Measurements from ENCODE around the gene GCN1.

Gene GCN1

DNA sequence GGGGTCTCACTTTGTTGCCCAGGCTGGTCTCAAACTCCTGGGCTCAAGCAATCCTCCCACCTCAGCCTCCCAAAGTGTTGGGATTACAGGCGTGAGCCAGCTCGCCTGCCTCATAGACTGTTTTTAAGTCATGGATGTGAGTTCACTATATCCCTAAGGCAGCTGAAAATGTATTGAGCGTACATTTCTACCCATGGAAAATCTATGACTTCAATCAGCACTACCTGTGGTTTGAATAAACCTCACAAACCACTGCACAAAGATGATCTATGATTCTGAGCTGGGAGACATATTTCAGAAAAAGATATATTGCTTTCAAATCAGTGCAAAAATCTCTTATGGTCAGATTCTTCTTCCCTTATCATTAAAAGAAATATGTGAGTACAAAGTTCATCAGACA, 22.5 kb downstream of the GCN1 start:
- DNase-seq: no peak

DNA sequence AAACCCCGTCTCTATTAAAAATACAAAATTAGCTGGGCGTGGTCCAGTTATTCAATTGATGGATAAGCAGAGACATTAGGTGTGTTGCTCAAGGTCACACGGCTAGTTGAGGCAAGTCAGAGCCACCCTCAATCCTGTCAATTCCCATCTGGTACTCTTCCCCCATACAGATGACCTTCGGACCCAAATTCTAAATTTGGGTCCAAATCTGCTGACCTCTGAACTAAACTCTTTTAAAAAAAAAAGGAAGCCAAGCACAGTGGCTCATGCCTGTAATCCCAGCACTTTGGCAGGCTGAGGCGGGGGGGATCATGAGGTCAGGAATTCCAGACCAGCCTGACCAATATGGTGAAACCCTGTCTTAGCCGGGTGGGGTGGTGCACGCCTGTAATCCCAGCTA, 23.9 kb downstream of the GCN1 start:
- no peak for DNase-seq

DNA sequence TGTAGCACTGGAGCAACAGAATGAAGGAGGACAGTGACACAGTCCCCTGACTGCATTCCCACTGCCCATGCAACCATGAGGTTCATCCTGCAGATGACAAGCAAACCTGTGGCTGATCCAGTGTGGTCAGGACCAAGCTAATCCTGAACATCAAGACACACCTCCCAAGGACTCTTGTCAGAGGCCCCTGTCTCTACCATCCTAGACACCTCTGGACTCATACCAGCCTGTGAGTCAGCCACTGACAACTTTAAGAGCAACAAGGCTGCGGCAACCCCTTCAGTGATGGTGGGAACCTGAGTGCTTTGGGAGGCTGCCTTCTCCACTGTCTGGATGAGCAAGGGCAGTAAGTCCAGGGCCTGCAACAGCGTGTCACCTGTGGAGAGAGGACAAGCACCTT, 24.6 kb downstream of the GCN1 start:
- no peak for DNase-seq

DNA sequence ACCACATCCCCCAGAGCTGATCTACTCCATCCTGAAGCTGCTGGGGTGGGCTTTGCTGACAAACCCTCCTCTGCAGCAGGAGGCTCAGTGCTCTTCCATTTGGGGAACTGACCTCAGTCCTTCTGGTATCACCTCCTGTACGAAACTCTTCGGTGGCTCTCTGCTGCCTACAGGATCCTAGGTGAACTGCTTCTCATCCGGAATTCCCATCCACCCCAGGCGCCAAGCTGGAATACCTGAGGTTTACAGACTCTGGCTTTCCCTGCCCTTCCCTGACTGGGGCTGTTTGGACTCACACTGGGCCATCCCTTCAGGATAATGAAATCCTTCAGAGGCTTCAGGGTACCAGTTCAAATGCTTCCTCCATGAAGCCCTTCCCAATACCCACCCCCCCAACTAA, 26.2 kb downstream of the GCN1 start:
- DNase-seq: no peak

DNA sequence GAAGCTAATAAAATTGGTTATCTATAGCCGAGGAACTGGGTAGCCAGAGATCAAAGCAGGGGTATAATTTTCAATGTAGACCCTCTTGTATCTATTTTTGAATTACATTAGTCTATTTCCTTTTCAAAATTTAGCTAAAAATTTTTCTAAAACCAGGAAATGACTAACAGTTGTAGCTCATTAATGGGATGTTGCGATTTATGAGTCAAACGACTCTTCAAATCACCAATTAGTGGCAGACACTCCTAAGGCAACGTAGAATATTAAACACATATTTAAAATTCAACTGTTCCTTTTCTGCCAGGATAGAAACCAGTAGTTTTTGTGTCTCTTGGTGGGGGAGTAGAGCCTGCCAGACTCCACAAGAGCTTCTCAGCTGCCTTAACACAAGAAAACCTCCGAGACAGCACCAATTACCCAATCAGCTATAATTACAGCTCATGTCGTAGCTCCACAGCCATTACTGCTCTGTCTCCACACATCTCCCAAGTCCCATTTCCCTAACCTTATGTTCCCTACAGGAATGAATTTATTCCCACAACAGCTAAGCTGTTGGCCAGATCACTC, 26.9 kb downstream of the GCN1 start:
- no peak for DNase-seq

DNA sequence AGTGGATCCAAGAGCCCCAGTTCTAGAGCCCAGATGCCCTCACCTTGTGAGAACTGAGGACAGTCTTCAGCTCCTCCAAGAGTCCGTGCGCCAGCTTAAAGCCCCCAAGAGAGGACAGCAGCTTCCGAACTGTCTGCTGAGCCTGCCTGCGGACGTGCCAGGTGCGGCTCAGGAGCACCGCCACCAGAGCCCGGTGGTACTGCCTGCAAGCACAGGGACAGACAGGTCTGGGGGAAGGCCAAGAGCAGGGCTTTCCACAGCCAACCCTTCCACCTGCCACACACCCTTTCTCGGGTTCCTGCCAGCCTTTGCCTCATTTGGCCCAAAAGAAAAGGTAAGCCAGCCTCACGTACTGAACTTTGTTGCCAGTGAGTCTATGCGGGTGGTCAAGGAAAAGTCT, 30.2 kb downstream of the GCN1 start:
- no peak for DNase-seq

DNA sequence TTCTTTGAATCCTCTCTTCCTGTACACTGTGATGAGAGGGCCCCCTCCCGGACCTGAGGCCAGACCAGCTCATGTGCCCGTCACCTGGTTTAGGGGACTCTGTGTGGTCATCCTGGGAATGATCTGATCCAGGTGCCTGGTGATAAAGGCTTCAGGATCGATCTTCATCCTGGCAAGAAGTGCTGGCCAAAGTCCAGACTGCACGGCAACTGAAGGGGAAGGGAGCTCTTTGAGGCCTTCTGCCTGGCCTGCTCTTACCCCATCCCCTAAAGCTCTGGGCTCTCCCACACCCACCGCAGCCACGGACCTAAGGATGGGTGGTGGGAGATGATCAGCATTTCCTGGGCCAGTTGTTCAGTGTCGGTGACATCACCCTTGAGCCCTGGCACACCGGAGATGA, 31.8 kb downstream of the GCN1 start:
- DNase-seq: no peak

DNA sequence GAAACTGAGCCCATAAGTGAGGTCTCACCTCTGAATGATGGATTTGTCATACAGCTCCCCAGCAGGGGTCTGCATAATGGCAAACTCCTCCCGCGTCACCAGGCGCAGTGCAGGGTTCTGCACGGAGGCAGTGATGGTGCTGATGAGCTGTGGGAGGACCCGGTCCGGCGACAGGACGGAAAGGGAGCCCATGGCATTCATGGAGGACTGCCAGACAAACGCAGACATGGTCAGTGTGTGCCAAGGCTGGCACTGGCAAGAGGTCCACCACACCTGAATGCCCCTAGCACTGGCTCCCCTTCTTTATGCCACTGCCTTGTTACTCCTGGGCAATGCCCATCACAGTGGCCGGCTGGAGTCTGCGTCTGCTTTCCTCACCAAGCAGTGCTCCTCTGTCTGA, 32.7 kb downstream of the GCN1 start:
- no peak for DNase-seq

DNA sequence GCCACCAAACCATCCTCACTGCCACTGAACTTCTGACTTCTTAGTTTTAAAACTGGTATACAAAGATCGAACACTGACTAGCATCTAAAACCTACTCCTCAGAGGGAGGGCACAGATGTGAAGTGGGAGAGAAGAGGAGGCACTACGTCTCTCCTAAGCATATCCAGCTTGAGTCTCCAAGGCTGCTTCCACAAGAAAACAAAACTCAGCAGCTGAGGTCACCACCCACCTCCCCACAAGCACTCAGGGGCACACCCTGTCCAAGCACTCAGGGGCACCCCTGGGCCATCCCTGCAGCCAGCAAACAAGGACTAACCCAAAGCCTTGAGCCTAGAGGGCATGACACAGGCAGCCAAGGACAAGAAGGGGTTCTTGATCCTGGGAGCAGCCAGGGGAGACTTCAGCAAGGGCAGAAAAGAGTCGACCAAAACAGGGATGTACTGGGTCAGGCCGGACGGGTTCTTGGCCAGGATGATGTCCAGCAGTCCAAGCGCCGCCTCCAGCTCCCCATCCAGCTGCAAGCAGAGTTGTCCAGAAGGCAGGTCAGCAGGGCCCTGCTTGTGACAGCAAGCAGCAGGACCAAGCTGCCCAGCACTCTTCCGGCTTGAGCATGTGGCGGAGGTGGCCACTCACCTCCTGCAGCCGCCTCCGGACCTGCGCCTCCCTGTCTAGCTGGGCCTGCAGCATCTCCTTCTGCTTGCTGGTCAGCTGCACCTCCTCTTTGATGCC, 34.8 kb downstream of the GCN1 start:
- no peak for DNase-seq

DNA sequence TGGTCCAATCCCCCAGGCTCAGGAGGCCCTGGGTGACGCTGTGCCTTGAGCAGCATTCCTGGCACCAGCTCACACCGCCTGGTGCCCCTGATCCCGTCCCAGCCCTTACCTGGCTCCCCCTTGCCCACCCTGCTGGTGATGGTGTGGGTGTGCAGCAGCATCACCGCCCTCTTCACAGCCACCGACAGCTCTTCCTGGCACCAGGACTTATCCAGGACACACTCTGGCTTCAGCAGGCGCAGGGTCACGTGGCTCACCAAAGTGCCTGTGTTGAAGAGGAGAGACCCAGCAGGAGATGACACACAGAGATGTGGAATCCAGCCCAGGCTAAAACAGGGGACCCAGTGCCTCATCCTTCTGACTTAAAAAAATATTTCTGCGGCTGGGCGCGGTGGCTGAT, 36.2 kb downstream of the GCN1 start:
- DNase-seq: no peak

DNA sequence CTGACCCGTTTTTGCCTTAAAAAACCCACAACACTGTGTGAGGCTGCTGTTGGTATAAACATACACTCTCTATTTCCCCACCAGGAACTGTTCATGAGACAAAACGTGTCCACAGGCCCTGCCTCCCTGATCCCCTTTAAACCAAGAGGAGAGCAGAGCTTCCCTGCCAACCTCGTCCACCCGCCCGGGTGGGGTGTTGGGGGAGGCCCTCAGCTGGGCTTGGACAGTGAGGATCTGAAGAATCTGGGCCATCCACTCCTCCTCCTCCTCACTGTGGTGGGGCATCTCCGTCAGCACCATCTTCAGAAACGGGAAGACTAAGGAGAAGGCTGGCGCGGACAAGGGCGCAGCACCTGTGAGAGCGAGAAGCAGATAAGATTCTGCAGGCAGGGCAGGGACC, 36.8 kb downstream of the GCN1 start:
- no peak for DNase-seq

DNA sequence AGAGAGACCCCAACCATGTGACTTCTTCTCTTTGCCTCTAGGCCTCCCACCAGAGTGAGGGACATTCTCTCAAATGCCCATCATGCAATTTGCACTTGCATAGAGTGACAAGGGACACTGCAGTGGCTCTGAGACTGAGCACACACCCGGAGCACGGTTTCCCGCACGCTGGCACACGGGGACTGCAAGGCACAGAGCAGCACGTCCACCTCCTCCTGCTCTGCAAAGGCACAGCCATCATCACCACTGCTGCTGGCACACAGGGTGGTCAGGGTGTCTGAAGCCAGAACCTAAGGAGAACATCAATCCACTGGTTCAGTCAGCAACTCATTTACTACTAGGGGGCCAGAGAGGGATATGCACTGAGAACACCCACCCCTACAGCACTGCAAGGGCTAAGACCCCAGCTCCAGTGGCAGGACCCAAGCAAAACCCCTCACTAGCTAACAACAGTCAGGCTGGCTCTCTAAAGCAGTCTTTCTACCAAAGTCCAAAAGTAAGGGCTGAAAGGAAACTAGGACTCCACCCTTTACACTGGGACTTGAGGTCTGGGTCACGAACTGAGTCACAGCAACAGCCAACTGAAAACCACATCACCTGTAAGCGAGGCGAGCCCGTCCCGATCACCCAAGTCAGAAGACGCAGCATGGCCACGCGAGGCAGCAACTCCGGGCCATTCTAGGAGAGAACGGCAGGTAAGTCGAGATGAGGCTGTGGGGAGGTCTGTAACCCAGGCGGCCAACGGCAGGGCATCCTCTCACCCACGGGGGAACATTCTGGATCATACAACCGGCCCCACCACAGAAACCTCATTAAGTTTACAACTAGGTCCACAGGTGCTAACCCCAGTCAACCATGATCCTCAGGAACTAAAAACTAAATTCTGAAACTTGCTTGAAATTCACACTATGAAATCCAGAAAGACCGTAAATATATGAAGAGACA, 37.9 kb downstream of the GCN1 start:
- no peak for DNase-seq

DNA sequence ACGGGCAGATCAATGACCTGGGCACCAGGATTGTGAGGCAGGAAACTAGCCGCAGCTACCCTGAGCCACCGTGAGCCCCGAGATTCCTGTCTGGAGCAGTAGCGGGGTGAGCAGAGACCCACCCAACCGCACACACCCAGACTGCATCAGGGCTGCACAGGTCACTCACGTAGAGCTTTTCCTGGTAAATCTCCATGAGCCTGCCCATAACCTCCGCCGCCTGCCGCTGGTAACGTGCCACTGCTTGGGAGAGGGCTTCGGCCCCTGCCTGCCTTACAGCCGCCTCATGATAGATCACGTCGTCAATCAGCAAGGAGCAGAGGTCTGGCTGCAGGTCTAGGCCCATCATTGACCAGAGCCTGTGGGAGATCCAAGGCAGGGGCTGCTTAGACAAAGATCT, 39.4 kb downstream of the GCN1 start:
- DNase-seq: no peak

DNA sequence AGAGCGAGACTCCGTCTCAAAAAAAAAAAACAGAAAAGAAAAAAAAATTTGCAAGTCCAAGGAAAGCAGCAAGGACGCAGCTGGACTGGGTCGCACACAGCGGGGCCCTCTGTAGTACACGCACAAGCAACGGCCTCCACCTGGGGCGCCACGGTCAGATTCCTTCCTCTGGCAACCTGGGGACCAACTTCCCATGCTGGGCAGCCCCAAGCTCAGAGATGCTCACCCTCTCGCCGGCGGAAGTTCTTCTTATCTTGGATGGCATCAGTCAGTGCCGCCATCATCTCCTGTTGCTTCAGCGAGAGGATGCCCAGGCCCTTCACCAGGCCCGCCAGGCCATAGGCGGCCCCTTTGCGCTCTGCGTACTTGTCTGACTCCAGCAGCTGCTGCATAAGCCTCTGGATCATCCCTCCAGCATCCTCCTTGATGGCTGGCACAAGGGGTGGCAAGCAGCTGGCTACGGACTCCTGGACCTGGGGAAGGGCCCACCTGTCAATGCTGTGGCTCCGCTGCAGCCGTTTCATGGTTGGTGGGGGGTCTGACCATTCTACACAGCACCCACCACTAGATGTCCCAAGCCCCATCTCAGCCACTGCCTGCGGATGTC, 43.5 kb downstream of the GCN1 start:
- no peak for DNase-seq

DNA sequence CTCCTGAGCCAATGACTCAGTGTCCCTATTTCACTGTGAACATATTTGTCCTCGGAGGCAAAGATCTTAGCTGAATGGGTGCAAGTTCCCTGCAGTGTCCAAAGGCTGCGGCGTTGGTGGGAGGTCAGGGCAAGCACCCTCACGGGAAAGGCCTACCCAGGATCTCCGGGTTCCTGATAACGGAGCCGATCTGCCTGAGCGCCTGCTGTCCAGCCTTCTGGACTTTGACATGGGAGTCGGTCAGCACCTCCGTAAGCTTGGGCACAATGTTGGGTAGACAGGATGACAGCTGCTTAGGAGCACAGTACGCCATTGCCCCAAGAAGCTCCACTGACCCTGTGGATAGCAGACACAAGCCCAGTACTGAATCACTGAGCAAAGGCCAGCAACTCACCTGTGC, 46.5 kb downstream of the GCN1 start:
- no peak for DNase-seq

DNA sequence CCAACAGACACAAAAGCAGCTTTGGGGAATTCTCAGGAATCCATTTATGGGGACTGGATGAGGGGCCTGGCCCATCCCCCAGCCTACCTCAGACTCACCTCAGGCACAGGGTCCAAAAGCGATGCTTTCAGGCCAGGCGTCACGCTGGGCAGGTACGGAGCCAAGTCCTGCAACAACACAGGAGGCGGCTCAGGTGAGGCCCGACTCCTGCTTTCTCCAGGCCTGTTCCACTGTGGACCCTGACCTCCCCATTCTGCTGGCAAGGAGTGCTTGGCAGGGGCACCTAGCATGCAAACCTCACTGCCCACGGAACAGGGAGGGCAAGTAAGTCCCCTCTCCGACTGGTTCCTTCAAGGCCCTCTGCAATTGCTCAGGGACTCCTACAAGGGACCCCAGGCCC, 49.4 kb downstream of the GCN1 start:
- no peak for DNase-seq

DNA sequence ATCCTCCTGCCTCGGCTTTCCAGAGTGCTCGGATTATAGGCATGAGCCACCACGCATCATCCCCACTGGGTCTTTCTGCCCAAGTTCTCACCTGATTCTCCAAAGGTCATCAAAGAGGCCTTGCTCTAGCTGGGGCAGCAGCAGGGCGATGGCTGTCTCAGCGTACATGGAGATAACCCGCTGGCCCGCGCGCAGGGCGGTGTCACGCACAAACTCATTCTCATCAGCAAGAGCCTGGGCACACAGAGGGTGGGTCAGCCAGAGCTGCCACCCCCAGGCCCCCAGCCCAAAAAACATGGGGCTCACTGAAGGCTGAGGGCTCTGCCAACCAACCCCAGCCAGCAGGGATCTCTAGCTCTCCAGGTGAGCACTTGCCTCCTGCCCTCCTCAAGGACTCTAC, 50.3 kb downstream of the GCN1 start:
- DNase-seq: no peak

DNA sequence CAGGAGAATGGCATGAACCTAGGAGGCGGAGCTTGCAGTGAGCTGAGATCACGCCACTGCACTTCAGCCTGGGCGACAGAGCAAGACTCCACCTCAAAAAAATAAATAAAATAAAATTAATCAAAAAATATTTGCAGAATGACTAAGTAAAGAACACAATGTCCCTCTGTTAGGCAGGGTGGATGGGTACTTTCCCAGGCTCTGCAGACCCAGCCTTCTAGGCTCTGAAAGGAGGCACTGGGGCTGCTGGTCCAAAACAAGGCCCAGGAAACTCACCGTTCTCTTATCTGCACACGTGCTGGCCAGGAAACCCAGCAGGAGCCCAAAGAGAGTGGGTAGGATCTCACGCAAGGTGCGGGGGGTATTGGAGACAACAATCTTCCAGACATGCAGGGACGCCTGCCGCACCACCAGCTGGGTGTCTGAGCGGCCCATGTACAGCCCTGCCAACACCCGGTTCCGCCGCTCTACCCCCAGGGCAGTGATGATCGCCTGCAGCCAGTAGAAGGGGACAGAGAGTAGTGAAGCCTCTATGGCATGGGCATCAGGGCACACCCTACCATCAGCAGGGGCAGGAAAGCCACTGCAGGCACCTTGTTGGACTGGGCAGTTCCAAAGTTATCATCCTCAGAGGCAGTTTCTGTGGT, 52.2 kb downstream of the GCN1 start:
- DNase-seq: no peak

DNA sequence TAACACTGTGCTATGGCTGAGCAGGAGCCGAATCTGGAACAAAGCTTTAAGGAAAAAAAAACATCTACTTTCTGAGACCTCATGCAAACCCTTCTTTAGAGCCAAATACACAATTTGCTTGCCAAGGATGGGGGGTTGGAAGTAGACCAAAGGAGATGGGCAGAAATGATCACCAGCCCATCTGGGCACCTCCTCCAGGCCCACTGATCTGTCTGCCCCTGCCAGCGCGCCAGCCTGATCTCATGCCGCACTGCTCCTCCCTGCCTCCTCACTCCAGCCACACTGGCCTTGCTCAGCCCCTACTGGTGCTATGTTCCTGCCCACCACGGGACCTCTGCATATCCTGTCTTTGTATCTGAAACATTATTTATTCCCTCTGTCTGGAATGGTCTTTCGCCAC, 53.2 kb downstream of the GCN1 start:
- no peak for DNase-seq

DNA sequence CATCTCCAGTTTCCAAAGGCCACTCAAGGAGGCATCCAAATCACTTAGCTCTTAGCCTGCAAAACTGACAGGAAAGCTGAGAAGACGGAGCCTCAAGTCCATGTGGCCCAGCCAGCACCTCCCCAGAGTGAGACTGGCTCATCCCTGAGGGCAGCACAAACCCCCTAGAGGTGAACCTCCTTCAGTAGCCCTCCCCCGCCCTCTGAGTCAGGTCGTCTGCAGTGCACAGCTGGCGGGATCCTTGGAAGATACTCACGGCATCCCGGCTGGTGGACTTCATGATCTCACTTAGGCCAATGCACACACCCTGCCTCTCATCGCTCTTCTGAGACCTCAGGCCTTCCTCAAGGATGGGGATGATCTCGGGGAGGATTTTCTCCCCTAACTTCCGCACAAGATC, 53.9 kb downstream of the GCN1 start:
- DNase-seq: no peak

DNA sequence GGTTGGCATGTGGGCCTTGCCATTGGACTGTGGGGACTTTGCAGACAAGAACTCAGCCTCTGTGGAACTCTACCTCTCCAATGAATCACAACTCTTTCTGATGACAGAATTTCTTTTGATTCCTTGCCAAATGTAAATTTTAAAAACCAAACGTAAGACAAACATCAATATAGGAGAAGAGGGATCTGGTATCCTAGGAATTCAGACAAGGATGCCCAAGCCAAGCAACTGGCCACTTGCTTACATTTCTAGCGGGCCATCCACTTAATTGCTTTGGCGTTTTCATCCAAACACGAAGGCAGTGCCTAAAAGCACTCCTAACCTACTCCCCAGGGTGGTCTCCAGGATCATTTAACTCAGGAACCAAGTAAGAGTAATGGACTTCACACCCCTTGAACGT, 54.6 kb downstream of the GCN1 start:
- DNase-seq: no peak

DNA sequence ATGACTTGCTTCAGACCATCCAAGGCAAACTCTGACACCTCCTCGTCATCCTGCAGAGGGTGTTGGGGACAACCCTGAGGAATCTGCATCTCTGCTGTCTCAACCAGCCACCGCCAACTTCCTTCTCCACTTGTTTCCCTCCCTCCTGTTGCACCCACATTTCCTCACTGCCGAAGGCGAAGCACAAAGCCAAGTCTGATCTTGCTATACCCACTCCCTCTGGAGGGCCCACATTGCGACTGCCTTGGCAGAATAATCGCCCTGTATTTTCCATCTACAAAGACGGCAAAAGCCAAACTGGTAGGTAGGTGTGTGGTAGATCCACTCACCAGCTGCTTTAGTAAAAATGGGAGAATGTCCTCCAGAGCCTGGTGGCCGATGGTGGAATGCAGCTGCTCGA, 56.1 kb downstream of the GCN1 start:
- no peak for DNase-seq

DNA sequence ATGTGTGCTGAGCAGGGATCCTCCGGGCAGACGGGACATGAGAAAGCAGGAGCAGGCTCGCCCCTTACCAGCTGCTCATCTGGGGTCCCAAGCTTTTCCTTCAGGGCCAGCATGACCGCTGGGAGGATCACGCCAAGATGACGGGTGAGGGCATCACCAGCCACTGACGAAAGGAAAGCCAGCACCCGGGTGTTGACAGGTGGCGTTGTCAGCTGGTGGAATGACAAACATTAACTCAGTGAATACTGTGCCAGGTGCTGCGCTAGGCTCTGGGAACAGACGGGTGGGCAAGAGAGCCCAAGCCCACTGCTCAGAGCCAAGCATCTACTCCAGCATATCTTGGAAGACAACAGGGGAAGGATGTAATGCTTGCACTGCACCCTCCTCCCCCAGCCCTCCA, 56.7 kb downstream of the GCN1 start:
- no peak for DNase-seq

All from NCI-H226 (cell line).